ENCODE results near the gene ATG9B.
A peak's percentile ranks its signal among the peaks of the same experiment; 100 is the strongest.

Gene ATG9B

DNA sequence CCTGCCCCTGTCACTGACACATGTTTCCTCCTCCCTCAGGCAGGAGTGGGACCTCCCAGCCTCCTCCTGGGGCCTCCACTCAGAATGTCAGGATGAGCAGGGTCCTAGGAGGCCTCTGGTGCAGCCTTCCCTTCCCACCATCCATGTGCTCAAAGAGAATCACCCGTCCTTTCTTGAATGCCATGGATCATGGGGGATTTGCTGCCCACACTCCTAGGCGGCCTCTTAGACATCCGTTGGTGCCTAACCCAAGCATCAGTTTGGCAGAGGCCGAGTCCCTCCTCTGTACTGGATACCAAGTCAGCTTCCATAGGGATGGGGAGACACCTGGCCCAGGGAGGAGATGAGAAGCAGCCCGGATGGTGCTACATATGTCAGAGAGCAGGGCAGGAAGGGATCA is 26.5 kb downstream of the ATG9B start:
- no peak for DNase-seq

DNA sequence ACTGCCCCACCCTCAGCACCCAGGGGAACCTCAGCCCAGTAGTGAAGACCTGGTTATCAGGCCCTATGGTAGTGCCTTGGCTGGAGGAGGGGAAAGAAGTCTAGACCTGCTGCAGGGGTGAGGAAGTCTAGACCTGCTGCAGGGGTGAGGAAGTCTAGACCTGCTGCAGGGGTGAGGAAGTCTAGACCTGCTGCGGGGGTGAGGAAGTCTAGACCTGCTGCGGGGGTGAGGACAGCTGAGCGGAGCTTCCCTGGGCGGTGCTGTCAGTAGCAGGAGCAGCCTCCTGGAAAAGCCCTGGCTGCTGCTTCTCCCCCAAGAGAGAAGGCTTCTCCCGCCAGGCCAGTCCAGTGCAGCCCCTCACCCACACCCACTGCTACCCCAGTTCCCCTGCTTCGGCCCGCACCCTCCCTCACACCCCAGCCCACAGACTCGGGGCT is 27.2 kb downstream of the ATG9B start:
- DNase-seq, result no peak

DNA sequence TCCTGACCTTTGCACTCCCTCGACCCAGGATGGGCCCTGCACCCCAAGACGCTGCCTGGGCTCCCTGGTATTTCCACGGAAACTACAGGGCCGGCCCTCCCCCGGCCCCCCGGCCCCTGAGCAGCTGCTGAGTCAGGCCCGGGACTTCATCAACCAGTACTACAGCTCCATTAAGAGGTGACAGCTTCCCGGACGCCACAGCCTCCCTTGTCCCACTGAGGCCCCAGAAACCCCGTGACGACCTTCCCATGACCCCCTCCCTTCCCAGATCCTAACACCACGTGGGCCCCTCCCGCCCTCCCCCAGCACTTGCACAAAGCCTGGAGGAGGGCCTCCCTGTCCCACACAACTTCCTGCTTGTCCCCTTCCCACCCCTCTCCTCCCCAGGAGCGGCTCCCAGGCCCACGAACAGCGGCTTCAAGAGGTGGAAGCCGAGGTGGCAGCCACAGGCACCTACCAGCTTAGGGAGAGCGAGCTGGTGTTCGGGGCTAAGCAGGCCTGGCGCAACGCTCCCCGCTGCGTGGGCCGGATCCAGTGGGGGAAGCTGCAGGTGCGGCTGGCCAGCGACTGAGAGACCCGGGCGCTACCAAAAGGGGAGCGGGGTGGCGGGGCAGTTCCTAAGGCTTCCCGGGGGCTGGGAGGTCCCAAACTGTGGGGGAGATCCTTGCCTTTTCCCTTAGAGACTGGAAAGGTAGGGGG is 27.8 kb downstream of the ATG9B start:
- peak; percentile 50 to 69 for DNase-seq

DNA sequence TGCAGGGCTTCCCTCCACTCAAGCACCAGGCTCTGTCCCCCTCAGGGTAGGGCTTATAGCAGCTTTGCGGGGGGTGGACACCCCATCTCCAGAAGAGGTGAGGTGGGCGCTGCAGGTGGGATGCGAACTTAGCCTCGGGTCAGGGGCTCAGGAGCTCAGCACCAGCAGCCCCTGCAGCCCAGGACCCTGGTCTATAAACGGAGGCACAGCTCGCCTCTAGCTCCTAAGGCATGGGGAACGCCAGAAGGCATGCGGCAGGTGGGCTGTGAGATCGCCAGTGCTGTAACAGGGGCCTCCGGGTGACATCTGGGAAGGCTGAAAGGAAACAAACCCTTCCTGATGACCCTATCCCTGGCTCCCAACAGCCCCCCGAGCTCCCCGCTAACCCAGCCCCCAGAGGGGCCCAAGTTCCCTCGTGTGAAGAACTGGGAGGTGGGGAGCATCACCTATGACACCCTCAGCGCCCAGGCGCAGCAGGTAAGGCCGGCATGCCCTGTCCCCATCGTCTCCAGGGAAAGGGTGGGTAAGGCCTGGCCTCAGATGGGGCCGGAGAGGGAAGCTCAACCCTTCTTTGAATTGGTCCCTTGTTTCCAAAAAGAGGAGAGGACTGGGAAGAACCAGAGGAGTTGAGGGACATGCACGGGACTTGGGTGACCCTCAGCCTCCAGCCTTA is 29.3 kb downstream of the ATG9B start:
- no peak for DNase-seq

DNA sequence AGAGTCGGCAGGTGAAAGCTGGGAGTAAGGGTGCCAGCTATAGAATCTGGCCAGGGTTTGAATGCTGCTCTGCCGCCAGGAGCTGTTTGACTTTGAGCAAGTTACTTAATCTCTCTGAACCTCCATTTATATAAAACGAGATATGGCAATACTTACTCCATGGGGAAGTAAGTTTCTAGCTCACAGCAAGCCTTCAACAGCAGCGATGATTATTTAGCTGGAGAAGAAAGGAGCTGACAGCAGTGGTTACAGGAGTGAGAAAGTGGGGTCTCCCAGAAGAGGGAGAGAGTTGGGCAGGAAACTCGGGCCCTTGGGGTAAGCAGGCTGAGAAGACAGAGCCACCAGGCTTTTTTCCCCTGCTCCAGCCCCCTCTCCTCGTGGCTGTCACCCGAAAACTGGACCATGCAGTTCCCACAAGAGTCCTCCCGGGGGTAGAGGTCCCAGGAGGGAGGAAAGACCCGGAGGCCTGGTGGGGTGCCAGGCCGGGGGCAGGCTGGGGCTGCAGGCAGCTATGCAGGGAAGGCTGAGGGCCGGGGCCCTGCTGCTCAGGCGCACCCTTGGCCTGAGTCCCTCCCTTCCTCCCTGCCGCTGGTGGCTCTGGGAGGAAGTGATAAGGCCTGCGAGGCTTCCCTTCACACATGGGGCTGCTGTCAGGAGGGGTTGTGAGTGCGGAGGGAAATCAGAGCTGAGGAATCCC is 30.0 kb downstream of the ATG9B start:
- DNase-seq, result peak in 1 of 2 donors; percentile 29

DNA sequence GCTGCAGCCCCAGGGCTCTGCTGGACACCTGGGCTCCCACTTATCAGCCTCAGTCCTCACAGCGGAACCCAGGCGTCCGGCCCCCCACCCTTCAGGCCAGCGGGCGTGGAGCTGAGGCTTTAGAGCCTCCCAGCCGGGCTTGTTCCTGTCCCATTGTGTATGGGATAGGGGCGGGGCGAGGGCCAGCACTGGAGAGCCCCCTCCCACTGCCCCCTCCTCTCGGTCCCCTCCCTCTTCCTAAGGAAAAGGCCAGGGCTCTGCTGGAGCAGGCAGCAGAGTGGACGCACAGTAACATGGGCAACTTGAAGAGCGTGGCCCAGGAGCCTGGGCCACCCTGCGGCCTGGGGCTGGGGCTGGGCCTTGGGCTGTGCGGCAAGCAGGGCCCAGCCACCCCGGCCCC is 30.8 kb downstream of the ATG9B start:
- DNase-seq, result no peak

DNA sequence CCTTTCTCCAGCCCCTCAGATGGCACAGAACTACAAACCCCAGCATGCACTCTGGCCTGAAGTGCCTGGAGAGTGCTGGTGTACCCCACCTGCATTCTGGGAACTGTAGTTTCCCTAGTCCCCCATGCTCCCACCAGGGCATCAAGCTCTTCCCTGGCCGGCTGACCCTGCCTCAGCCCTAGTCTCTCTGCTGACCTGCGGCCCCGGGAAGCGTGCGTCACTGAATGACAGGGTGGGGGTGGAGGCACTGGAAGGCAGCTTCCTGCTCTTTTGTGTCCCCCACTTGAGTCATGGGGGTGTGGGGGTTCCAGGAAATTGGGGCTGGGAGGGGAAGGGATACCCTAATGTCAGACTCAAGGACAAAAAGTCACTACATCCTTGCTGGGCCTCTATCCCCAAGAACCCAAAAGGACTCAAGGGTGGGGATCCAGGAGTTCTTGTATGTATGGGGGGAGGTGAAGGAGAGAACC is 31.4 kb downstream of the ATG9B start:
- no peak for DNase-seq

DNA sequence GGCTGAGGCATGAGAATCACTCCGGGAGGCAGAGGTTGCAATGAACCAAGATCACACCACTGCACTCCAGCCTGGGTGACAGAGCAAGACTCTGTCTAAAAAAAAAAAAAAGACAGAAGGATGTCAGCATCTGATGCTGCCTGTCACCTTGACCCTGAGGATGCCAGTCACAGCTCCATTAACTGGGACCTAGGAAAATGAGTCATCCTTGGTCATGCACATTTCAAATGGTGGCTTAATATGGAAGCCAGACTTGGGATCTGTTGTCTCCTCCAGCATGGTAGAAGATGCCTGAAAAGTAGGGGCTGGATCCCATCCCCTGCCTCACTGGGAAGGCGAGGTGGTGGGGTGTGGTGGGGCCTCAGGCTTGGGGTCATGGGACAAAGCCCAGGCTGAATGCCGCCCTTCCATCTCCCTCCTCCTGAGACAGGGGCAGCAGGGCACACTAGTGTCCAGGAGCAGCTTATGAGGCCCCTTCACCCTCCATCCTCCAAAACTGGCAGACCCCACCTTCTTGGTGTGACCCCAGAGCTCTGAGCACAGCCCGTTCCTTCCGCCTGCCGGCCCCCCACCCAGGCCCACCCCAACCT is 32.1 kb downstream of the ATG9B start:
- DNase-seq, result no peak

DNA sequence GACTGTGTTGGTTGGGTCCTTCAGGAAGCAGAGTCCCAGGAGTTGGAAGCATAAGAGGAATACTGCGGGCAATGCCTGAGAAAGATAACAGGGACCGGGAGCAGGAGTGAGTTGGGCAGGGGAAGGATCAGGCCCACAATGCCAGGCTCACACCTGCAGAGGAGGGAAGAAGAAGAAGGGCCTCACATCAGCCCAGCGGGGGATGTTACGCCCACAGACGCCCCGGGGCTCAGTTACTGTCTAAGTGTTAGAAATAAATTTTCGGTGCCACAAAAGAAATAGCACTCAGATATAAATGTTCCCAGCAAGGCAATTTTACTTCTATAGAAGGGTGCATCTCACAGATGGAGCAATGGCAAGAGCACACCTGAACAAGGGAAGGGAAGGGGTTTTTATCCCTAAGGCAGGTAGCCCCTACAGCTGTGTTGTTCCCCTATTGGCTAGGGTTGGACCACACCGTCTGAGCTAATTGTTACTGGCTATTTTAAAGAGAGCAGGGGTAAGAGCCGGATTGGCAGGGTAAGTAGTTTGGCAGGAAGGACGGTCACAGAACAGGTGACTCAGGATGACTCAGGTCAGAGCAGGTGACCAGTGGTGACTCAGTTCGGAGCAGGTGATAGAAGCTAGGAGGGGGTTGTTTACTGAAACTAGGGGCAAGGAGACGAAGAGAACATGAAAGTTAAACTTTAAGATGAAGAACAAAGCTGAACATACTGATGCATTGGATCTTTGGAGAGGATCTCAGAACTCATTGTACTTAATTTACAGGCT is 33.7 kb downstream of the ATG9B start, which contains the start of gene NOS3:
Gene NOS3 (plus strand): TSS at position 602 of the 771 bp plus-strand sequence. CDS start 2,787 bp downstream, outside the sequence.
- no peak for DNase-seq

DNA sequence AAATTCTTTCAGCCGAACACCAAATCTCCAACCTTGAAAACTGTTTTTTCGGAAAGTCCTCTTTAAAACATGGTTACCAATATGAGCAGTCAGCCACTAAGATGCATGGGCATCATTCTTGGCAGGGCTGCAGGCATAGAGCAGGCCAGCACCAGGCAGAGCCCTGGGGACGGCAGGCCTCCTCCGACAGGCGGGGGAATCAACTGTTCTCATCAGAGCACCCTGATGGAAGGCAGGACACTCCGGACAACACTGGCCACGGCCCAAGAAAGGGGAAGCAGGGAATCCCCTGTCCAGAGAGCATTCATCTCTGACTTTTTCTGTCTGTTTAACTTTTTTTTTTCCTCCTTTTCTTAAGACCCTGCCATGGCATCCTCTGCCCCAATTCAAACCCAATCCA is 34.8 kb downstream of the ATG9B start:
- DNase-seq, result peak; percentile 29 to 37

DNA sequence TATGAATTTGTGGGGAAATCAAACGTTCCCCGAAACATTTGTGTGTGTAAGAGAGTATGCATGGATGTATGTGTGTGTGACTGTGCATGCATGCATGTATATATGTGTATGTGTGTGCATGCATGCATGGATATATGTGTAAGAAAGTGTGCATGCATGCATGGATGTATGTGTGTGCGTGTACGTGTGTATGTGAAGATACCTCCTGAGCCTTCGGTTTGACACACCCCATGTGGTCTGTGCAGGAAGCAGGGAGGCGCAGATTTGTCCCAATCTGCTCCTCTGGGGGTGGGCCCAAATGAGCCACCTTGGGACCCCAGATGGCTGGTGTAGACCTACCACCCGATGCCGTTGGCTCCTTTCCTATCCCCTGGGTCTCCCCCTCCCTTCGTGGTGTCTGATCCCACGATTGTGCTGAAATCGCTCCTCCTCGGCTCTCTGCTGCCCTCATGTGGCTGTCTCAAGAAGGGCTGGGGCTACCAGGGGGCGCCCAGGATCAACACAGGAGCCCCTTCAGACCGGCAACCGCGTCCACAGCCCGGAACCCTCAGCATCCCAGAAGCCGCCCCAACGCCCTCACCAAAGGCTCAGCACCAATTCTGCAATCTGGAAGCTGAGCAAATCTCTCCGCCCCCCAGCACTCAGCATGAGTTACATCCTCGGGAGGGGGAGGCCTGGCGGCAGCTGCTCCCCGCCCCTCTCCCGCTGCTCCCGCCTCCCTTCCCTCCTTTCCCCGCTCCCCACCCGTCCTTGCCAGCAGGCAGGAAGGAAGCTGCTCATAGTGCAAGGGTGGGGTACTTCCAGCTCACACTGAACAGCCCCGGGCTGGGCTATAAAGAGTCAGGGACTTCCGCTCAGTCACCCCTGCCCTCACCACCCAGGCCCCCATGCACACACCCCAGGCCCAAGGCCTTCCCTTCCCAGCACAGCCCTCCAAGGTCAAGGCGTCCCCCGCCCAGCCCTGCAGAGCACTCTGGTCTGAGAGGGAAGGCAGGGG is 35.8 kb downstream of the ATG9B start:
- peak; percentile 54 to 56 for DNase-seq

DNA sequence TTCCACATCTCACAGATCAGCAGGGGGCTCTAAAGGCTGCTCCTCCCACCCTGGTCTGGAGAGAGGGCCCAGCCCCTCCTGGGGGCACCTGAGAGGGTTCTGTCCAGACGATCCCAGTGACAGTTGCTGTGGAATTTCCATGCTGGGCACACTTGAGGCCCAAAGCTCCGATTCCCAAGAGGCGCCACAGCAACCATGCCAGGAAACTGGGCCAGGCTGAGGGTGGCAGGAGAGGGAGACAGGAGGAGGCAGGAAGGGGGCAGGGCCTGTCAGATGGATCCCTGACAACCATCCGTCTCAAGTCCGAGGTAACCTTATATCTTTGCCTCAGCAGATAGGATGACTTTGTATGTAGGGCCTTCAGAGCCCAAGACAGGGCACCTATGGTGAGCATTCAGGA is 37.7 kb downstream of the ATG9B start:
- DNase-seq, result no peak

DNA sequence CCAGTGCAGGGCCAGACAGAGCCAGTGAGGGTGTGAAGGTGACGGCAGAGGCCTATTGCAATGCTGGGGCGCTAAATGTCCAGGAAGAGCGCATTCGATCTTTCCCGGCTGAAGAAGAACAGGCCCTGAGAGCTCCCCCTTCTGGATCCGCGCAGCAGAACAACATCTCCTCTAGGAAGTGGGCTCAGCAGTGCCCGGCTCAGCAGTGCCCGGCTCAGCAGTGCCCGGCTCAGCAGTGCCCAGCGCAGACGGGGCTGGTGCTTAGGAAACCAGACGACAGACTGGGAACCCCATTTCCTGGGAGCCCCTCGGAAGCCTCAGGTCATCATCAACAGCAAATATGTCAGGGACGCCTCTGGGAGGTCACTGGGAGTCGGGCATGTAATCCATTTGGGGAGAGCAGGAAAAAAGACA is 38.2 kb downstream of the ATG9B start:
- peak; percentile 37 to 73 for DNase-seq

DNA sequence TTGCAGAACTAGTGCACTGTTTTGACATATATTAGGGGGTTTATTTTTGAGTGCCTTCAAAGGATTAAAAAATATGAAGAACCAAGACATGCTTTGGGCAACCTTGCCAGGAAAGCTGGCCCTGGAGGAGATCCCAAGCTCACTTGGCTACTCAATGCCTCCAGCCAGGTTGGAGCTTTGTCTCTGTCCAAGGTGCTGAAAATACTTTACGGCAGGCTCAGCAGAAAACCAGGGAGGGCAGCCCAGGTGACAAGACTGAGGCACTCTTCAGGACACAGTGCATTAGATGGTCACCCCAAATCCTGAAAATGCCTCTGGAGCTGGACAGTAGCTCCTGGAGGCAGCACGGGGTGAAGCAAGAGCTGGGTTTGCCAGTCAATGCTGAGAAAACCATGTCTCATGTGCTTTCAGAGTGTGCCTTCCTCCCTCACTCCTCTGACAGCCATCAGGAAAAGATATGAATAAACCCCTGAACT is 40.4 kb downstream of the ATG9B start:
- DNase-seq, result peak in 1 of 2 donors; percentile 32

DNA sequence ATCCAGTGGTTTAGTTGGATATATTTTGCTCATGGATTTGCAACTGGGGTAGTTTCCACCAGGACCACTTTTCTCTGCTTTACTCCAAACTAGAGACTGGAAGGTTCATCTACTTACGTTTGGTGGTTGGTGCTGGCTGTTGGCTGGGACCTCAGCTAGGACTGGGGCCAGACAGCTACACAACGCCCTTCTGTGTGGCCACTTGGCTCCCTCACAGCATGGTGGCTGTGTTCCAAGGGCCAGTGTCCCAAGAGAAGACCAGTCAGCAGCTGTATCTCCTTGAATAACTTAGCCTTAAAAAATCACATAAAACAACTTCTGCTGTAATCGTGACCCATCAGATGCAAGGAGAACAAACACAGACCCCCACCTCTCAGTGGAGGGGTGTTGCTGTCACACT is 41.9 kb downstream of the ATG9B start:
- no peak for DNase-seq

DNA sequence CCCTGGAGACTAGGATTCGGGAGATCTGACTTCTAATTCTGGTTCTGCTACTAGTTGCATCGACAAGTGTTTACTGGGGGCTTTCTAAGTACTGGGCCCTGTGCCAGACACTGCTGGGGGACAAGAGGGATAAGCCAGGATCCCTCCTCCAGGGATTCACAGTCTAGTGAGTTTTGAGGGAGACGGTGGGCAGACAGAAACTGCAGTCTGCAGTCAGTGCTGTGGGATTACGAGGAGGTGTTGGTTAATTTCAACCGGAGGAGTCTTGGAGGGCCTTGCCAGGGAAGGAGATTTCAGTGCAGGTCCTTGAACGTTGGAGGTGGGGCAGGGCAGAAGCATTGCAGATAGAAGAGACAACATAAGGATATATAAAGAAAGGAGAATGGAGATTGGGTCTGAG is 42.6 kb downstream of the ATG9B start:
- no peak for DNase-seq

DNA sequence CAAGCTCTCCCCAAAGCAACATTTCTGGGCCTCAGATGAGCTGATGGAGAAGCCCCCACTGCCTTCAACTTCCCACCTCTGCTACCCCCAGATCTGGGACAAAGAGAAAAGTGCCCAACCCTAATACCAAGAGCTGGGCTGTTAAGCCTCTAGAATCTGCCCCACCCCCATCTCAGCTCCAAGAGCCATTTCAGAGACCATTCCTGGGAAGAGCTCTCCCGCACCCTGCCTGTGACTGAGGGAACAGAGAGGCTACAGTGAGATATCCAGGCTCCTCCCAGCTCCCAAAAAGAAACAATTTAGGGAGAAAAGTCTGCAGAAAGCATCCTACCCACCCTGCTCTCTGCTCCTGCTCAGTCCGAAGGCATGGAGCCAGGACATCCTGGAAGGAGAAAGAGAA is 43.6 kb downstream of the ATG9B start:
- no peak for DNase-seq

DNA sequence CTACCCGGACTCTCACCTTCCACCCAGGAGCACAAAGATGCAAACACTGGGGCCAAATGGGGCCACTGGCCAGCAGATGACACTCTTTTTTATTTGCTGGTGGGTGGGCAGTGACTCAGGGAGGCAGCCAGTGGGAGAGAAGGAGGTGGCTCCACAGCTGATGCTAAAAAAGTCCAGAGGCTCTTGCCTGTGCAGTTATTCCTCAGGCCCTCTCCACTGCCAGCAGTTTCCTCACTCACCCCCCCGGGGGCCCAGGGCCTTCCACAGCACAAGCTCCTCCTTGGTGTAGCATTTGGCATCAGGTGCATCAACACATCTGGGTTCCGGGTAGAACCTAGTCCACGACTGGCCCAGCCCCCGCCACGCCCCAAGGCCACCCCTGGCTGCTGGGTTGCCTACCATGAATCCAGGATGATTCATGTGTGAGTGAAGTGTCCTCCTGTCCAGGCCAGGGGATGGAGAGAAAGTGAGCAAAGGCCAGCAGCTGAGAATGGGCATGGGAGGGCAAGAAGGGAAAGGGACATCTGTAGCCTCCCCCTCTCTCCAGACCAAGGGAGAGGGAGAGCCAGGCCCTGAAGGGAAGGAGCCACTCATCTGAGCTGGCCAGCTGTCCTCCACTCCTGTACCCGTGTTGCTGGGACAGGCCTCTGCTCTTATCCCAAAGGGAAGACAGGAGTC is 44.4 kb downstream of the ATG9B start:
- peak in 1 of 2 donors; percentile 25 for DNase-seq

DNA sequence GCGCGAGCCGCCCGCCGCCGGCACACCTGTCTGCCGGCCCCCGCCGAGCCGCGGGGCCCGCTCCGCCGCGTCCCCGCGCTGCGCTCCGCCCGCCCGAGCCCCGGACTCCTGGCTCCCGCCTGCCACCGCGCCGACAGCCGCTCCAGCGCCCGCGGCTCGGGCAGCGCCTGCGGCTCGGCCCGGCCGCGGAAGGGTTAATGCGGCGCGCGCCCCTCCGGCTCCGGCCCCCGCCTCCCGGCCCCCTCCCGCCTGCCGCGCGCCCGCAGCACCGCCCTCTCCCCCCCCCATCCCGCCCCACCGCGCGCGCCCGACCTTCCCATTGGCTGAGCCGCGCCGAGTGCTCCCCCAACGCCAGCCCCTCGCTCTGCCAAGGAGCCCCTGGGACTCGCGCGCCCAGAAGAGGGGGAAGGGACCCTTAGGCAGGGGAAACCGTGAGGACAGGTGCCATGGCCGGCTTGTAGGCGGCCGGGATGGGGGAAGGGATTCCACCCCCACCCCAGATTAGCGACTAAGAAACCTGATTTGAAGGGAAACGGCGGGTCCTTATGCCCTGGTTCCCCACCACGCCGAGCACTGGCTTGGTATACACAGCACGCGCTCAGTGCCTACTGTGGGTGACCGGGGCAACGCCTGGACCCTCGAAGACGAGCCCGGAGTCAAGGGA is 46.0 kb downstream of the ATG9B start, which contains the start of gene KCNH2:
Gene KCNH2 (minus strand): TSS at position 196 of the 664 bp plus-strand sequence. CDS start 408 bp downstream, outside the sequence.
- no peak for DNase-seq

All from inflammatory macrophage treated with lipopolysaccharide for 1 hour (primary cell).